Measurements from ENCODE around the gene PITPNM1. TPM values are rescaled to one million over a fixed set of nuclear protein-coding genes. Genes with fewer than 3 reads are reported as not detected.
A peak's percentile ranks its signal among the peaks of the same experiment; 100 is the strongest.
"Not testable (repeated sequence)": the region's sequence is repeated elsewhere in the genome, so short reads cannot be mapped to it uniquely, and the experiment has no call there.

The PITPNM1 gene
- total RNA-seq, 1 donor from 2014 or later = 19.2 TPM

GRCh38 chr11:67468456-67468758 lies 36.8 kb downstream of the PITPNM1 start:
- ATAC-seq = peak; percentile 0

GRCh38 chr11:67468056-67468455 lies 37.1 kb downstream of the PITPNM1 start:
- ATAC-seq = peak; percentile 41
- DNase-seq (ENCODE audit: low spot score) = peak; percentile 90

More at GRCh38 chr11:67468456-67468758, 36.8 kb downstream of the PITPNM1 start:
- DNase-seq (ENCODE audit: low spot score) = no peak

DNA sequence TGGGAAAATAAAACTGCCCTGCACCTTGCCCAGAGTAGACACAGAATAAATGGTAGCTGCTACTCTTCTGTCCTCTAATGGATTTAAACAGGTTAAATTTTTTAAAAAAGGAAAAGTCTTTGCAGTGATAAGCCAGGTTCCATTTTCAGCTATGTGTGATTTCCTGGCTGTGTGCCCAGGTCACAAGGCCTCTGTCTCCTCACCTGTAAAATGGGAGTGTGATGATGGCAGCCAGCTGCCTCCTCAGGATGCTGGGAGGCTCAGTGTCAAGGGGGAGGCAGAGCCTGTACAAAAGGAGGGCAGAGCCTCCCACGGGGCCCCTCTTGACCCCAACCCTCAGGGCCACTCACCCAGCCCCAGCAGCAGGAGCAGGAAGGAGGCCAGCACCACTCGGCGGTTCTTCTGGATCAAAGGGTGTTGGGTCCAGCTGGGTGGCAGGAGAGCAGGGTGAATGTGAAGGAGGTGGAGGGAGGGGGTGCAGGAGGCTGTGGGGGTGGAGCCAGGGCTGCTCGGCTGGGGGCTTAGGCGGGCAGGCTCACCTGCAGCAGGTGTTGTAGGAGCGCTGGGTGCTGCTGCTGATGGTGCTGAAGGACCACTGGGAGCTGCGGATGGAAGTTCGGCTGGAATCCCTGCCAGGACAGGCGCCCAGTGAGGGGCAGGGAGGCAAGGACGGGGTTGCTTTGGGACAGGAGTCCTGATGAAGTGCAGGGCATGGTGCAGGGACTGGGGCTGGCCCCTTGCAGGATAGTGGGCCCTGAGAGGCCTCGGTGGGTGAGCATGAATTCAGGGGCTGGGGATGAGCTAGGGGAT lies 38.0 kb downstream of the PITPNM1 start:
- ATAC-seq = no peak
- no peak for DNase-seq (ENCODE audit: low spot score)

DNA sequence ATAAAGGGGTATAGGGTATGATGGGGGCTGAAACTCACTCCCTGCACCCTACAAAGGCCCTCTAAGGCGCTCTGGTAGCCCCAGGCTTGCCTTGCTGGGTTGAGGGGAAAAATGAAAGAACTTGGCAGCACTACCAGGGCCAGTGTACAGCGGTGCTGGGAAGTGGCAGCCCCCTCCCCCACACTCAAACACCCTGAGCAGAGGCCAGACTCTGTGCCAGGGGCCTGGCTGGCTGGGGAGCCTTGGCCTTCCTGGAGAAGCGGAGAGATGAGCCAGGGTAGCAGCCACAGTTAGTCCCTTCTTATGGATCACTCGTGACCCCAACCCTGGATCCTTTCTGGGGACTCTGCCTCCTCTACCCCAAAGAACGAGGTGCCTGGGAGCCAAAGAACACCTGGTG lies 38.8 kb downstream of the PITPNM1 start:
- DNase-seq (ENCODE audit: low spot score) (peak; percentile 69), ATAC-seq (peak; percentile 5)

- not testable (repeated sequence) for ATAC-seq; DNase-seq (ENCODE audit: low spot score)
Observed at GRCh38 chr11:67465530-67465929, 39.6 kb downstream of the PITPNM1 start.

DNA sequence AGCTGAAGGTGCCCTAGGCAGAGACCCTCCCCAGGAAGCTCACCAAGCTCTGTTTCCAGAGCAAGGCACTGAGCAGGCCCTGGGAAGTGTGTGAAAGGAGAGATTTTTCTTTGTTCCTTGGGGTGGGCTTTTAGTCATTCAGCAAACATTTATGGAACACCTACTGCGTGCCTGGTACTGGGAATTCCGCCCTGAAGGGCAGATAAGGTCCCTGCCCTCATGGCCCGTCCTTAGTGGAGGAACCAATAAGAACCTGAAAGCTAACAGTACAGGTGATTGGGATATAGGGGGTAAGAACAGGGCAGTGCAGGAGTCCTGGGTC lies 40.0 kb downstream of the PITPNM1 start:
- no peak for ATAC-seq
- no peak for DNase-seq (ENCODE audit: low spot score)

- ATAC-seq = peak; percentile 73
- peak; percentile 93 for DNase-seq (ENCODE audit: low spot score)
Observed at GRCh38 chr11:67464411-67465188, 40.6 kb downstream of the PITPNM1 start.

- peak; percentile 86 for DNase-seq (ENCODE audit: low spot score)
- peak; percentile 66 for ATAC-seq
Observed at GRCh38 chr11:67463680-67464410, 41.3 kb downstream of the PITPNM1 start.

- DNase-seq (ENCODE audit: low spot score) (no peak), ATAC-seq (no peak)
Observed at GRCh38 chr11:67463186-67463585, 42.0 kb downstream of the PITPNM1 start.

GRCh38 chr11:67458266-67458665 lies 46.9 kb downstream of the PITPNM1 start:
- DNase-seq (ENCODE audit: low spot score) (no peak), ATAC-seq (no peak)

DNA sequence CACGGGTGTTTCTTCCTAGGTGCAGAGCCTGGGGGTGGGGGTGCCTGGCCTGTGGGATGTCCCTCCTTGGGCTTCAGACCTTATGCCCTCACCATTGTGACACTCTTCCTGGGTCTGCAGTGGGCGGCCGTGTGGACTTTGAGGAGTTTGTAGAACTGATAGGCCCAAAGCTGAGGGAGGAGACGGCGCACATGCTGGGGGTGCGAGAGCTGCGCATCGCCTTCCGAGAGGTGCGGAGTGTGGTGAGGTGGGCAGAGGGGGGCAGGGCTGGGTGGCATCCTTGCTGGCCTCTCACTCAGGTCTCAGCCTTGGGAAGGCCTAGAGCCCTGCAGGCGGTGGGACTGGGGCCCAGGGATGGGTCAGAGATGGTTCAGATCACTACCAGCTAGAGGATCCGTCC lies 47.7 kb downstream of the PITPNM1 start:
- ATAC-seq = no peak
- DNase-seq (ENCODE audit: low spot score) = no peak

- no peak for DNase-seq (ENCODE audit: low spot score)
- ATAC-seq = no peak
Observed at GRCh38 chr11:67456068-67456705, 49.0 kb downstream of the PITPNM1 start.

GRCh38 chr11:67455054-67455453 lies 50.1 kb downstream of the PITPNM1 start, which contains the start of gene CABP4:
CABP4 (plus strand) TSS chr11:67455354; CDS start chr11:67455424, 70 bp downstream.
- no peak for DNase-seq (ENCODE audit: low spot score)
- no peak for ATAC-seq

- no peak for DNase-seq (ENCODE audit: low spot score)
Observed at GRCh38 chr11:67453816-67454732, 51.1 kb downstream of the PITPNM1 start.

DNA sequence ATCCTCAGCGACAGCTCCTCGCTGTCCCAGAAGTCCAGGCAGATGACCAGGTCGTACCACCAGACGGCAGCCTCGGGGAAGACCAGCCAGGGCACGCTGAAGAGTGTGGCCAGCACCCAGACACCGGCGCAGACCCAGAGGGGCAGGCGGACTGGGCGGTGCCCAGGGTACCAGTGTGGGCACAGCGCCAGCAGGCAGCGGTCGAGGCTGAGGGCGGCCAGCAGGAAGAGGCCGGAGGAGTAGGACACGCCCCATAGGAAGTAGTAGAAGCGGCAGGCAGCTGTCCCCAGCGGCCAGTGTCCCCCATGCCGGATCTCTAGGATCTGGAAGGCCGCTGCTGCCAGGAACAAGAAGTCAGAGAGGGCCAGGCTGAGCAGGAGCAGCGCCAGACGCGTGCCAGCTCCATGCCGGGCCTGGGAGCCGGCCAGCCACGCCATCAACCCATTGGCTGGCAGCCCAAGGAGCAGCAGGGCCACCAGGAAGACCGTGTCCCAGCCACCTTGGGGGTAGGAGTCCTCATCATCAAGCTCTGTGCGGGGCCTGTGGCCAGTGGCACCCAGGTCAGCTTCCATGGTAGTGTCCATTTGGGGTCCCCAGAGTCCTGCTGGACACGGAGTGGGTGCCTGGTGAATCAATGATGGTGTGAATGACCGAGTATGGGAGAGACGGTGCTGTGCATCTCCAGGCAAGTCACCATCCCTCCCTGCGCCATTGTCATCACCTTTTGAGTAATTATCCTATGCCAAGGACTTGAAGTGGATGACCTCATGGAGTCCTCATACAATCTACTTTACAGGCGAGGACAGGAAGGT lies 52.8 kb downstream of the PITPNM1 start, which contains the start of gene GPR152:
Gene GPR152 (minus strand): TSS at position 589 of the 812 bp plus-strand sequence. CDS start 5 bp downstream, at position 584.
- no peak for DNase-seq (ENCODE audit: low spot score)
- peak; percentile 12 for ATAC-seq

More at GRCh38 chr11:67453816-67454732, 51.1 kb downstream of the PITPNM1 start:
- no peak for ATAC-seq

DNA sequence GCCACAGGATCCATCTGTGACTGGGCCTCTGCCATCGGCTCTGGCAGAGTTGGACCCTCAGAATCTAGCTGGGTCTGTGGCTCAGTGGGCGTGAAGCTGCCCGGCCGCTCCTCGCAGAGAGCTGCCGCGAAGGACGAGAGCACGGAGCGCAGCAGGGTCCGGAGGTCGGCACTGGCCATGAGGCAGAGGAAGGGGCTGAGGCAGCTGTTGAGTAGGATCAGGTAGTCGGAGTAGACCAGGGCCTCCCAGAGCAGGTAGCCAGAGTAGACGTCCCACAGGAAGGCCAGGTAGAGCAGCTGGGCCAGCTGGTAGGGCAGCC lies 53.5 kb downstream of the PITPNM1 start:
- DNase-seq (ENCODE audit: low spot score) (no peak), ATAC-seq (no peak)

DNA sequence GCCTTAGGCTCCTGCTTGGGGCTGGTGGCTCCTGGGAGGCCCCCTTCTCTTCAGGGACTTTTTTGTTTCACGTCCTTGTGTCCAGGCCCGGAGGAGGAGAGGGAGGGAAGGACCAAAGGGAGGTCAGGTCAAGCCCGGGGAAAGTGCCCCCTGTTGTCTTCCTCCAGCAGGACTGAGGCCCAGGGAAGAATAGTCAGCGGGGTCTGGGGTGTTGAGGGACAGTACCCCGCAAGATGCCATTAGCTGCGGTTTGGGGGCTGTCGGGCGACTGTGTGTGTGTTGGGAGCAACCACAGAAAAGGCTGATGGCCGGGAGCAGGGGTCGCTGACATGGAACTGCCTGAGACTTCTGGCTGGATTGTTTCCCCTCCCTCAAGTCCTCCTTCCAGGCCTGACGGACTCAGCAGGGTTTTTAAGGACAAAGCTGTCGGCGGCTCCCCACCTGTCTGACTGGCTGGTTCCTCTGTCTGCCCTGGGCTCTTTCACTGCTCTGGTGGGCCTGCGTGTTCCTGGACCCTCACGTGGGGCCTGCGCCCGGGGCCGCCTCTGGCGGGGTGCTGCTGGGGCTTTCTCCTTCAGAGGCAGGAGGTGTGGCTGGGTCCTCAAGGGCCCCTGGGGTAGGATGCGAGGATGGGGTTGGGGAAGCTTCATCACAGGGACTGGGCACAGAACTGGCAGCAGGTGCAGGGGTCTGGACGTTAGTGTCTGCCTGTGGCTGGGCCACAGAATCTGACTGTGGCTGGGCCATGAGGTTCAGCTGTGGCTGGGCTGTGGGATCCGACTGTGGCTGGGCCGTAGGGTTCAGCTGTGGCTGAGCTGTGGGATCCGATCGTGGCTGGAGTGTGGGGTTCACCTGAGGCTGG lies 54.1 kb downstream of the PITPNM1 start:
- DNase-seq (ENCODE audit: low spot score) (no peak), ATAC-seq (no peak)
